HG03378 (cell line): ENCODE results near the gene NSUN4.

Experiments
- ATAC-seq: cut with Tn5 transposase; IDR thresholded peaks from one replicate; pipeline ENCODE4 v1.9.1; 2021; ENCODE audit warnings: mild to moderate bottlenecking, moderate library complexity; ENCODE audit not compliant: unreplicated experiment

NSUN4 gene

GRCh38 chr1:46404482-46405196 lies 64.0 kb downstream of the NSUN4 start:
- no peak for ATAC-seq

- no peak for ATAC-seq
Measured at GRCh38 chr1:46405197-46405555, 64.6 kb downstream of the NSUN4 start.

GRCh38 chr1:46405724-46406123 lies 65.1 kb downstream of the NSUN4 start:
- ATAC-seq: no peak

GRCh38 chr1:46406881-46407608 lies 66.4 kb downstream of the NSUN4 start:
- no peak for ATAC-seq

GRCh38 chr1:46407636-46408035 lies 67.0 kb downstream of the NSUN4 start:
- no peak for ATAC-seq

DNA sequence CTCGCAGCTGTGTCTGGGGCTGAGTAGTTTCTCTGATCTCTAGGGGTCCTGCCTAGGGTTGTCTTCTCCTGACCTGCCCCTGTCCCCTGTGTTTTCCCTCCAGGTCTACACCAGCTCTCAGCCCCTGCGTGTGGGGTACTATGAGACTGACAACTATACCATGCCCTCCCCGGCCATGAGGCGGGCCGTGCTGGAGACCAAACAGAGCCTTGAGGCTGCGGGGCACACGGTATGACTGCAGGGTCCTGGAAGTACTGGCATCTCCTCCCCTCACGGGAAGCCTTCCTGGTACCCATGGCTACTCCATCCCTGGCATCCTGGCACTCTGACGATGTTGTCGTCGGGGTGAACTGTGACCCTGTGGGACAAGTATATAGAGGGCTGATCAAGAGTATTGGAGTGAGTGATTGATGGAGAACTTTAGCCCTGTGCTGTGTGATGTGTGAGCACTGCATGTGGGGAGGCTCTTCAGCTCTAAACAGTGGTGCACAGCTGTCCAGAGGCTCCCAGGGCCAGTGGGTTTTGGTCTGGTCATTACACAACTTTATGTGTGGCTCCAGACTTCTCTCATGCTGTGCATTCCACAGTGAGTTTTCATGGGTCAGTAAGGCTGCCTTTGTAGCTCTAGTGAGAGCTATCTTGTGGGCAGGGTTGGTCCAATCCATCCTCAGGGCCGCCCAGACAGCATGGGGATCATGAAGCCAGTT lies 67.9 kb downstream of the NSUN4 start:
- ATAC-seq: no peak

- ATAC-seq: no peak
Measured at GRCh38 chr1:46409063-46409372, 68.4 kb downstream of the NSUN4 start.

GRCh38 chr1:46410156-46411009 lies 69.8 kb downstream of the NSUN4 start:
- ATAC-seq: no peak

GRCh38 chr1:46411010-46411405 lies 70.4 kb downstream of the NSUN4 start:
- no peak for ATAC-seq
